Measurements from ENCODE around the gene ZNF618. TPM values are rescaled to one million over a fixed set of nuclear protein-coding genes. Genes with fewer than 3 reads are reported as not detected.

Gene ZNF618
- total RNA-seq, 2 experiments from 2014 or later: not detected

GRCh38 chr9:113969343-113969742 lies 93.2 kb downstream of the ZNF618 start:
- H4K20me1 ChIP-seq (ENCODE audit: insufficient read depth, low read length): no peaks in the 10 kb centered on the region
- CTCF ChIA-PET (ENCODE audit: unreplicated experiment): no interaction called here
- H3K4me3 ChIP-seq (ENCODE audit: low read depth, low read length, poor library complexity, severe bottlenecking): no peak overlapping the region
- no peak overlapping the region for H3K4me2 ChIP-seq (ENCODE audit: low read length)
- intact Hi-C loops (cut with micrococcal nuclease; ENCODE audit: unreplicated experiment): no loop called here
- no peak overlapping the region for H2AFZ ChIP-seq (ENCODE audit: low read length)
- no peaks in the 10 kb centered on the region for H3K9me3 ChIP-seq (ENCODE audit: low read length)
- no peaks in the 10 kb centered on the region for H3K9me2 ChIP-seq (ENCODE audit: insufficient read depth, low read length)
- POLR2A ChIA-PET: no interaction called here
- BruUV-seq (replicated peaks): no TSS peak
- DNase-seq (ENCODE audit: low spot score): no peak
- H3K36me3 ChIP-seq (ENCODE audit: insufficient read depth, low read length): no peaks in the 10 kb centered on the region
- no peaks in the 10 kb centered on the region for H3K79me2 ChIP-seq (ENCODE audit: insufficient read depth, low read depth, low read length)
- H3K27ac ChIP-seq (ENCODE audit: low read depth, low read length, poor library complexity, severe bottlenecking): no peak overlapping the region
- no peak for TF ChIP-seq EZH2phosphoT487 (IDR thresholded peaks at IDR 0.05; ENCODE audit: borderline replicate concordance, low read depth, low read length)
- TF ChIP-seq CTCF (conservative IDR thresholded peaks at IDR 0.05; ENCODE audit: low read length): no peak
- H3K4me1 ChIP-seq (ENCODE audit: insufficient read depth, low read length, poor library complexity, severe bottlenecking): no peaks in the 10 kb centered on the region

DNA sequence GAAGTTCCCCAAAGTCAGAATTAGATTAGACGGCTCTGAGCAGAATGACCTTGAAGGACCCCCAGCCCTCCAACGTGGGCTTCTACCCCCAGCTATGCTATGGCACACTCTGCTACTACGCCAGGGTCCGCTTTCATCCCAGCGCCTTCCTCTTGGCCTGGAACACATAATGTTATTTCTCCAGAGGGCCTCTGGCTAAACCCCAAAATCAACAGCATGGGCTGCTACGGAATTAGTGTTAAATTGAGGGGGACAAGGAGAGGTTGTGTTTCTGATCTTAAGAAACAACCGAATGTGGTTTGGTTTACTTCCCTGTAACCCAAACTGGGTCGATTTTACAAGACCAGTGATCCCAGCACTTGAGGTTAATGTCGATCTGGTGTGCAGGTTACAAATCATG lies 97.1 kb downstream of the ZNF618 start:
- no peaks in the 10 kb centered on the region for H3K9me3 ChIP-seq (ENCODE audit: low read length)
- TF ChIP-seq EZH2phosphoT487 (IDR thresholded peaks at IDR 0.05; ENCODE audit: borderline replicate concordance, low read depth, low read length): no peak
- no peak for TF ChIP-seq CTCF (conservative IDR thresholded peaks at IDR 0.05; ENCODE audit: low read length)
- no peaks in the 10 kb centered on the region for H3K9me2 ChIP-seq (ENCODE audit: insufficient read depth, low read length)
- BruUV-seq (replicated peaks): no TSS peak
- no peak overlapping the region for H3K4me3 ChIP-seq (ENCODE audit: low read depth, low read length, poor library complexity, severe bottlenecking)
- intact Hi-C loops (cut with micrococcal nuclease; ENCODE audit: unreplicated experiment): no loop called here
- H3K4me1 ChIP-seq (ENCODE audit: insufficient read depth, low read length, poor library complexity, severe bottlenecking): no peaks in the 10 kb centered on the region
- ChIA-PET POLR2A (interaction anchor here (0.7 kb wide), 1 partner anchor 30 kb away, joined by 3 read pairs; no protein-coding TSS in a partner anchor), CTCF (ENCODE audit: unreplicated experiment) (interaction anchor here (0.5 kb wide), 1 partner anchor 12 kb away, joined by 3 read pairs; no protein-coding TSS in a partner anchor)
- H3K4me2 ChIP-seq (ENCODE audit: low read length): no peak overlapping the region
- no peak for DNase-seq (ENCODE audit: low spot score)
- no peak overlapping the region for H3K27ac ChIP-seq (ENCODE audit: low read depth, low read length, poor library complexity, severe bottlenecking)
- H2AFZ ChIP-seq (ENCODE audit: low read length): no peak overlapping the region
- H3K79me2 ChIP-seq (ENCODE audit: insufficient read depth, low read depth, low read length): no peaks in the 10 kb centered on the region
- no peaks in the 10 kb centered on the region for H3K36me3 ChIP-seq (ENCODE audit: insufficient read depth, low read length)
- no peaks in the 10 kb centered on the region for H4K20me1 ChIP-seq (ENCODE audit: insufficient read depth, low read length)

- Histone ChIP-seq H3K4me2 (ENCODE audit: low read length) (no peak overlapping the region), H3K79me2 (ENCODE audit: insufficient read depth, low read depth, low read length) (no peaks in the 10 kb centered on the region), H3K36me3 (ENCODE audit: insufficient read depth, low read length) (no peaks in the 10 kb centered on the region), H4K20me1 (ENCODE audit: insufficient read depth, low read length) (no peaks in the 10 kb centered on the region), H2AFZ (ENCODE audit: low read length) (no peak overlapping the region), H3K9me2 (ENCODE audit: insufficient read depth, low read length) (no peaks in the 10 kb centered on the region), H3K4me1 (ENCODE audit: insufficient read depth, low read length, poor library complexity, severe bottlenecking) (no peaks in the 10 kb centered on the region), H3K27ac (ENCODE audit: low read depth, low read length, poor library complexity, severe bottlenecking) (no peak overlapping the region), H3K4me3 (ENCODE audit: low read depth, low read length, poor library complexity, severe bottlenecking) (no peak overlapping the region), H3K9me3 (ENCODE audit: low read length) (no peaks in the 10 kb centered on the region)
- ChIA-PET POLR2A (no interaction called here), CTCF (ENCODE audit: unreplicated experiment) (no interaction called here)
- TF ChIP-seq EZH2phosphoT487 (IDR thresholded peaks at IDR 0.05; ENCODE audit: borderline replicate concordance, low read depth, low read length) (no peak), CTCF (conservative IDR thresholded peaks at IDR 0.05; ENCODE audit: low read length) (no peak)
- intact Hi-C loops (cut with micrococcal nuclease; ENCODE audit: unreplicated experiment): no loop called here
- no TSS peak for BruUV-seq (replicated peaks)
- DNase-seq (ENCODE audit: low spot score): no peak
Measured at GRCh38 chr9:113973963-113974413, 97.9 kb downstream of the ZNF618 start.
